IMR-90 (cell line): ENCODE measurements around the gene PRAF2. TPM values are rescaled to one million over a fixed set of nuclear protein-coding genes. Genes with fewer than 3 reads are reported as not detected.
A peak's percentile ranks its signal among the peaks of the same experiment; 100 is the strongest.

ENCODE experiments used
- ATAC-seq: fragments of 200-7000 bp; cut with Tn5 transposase; 2 replicates; pipeline ENCODE4 v1.9.1; 2020; ENCODE audit warnings: low read depth, mild to moderate bottlenecking, moderate library complexity
- Bru-seq: library from RNA; stranded (reverse); fragments of 400-500 nt; gene quantifications from one replicate; lab custom pipeline; 2021; lab: Mats Ljungman, UMichigan
- BruChase-seq, 2 experiments: library from RNA; stranded (reverse); fragments of 400-500 nt; gene quantifications; one replicate each; lab custom pipeline; 2021; lab: Mats Ljungman, UMichigan
- BruUV-seq: library from RNA; stranded (reverse); fragments of 400-500 nt; replicated peaks from 2 replicates; lab custom pipeline; 2021; lab: Mats Ljungman, UMichigan
- CTCF ChIA-PET: fragments of 300-600 bp; formaldehyde crosslinking; extraction: SDS; loops from one replicate; lab custom pipeline; 2021; ENCODE audit warnings: antibody characterized with exemption; lab: Yijun Ruan, JAX
- POLR2A ChIA-PET: fragments of 300-600 bp; sonication (Branson Sonifier 250); formaldehyde crosslinking; loops from one replicate; lab custom pipeline; 2022; ENCODE audit warnings: antibody characterized with exemption; ENCODE audit not compliant: unreplicated experiment; lab: Charles Lee
- DNase-seq: peaks from one replicate; pipeline ENCODE4 v3.0.0; 2013
- H2AFZ ChIP-seq: replicated peaks from 2 replicates; pipeline ENCODE3; 2013; ENCODE audit warnings: low read length, mild to moderate bottlenecking; ENCODE audit not compliant: poor library complexity
- H2AK5ac ChIP-seq: 2 replicates; pipeline ENCODE4 v1.6.1; 2013; ENCODE audit warnings: low read depth, low read length, inconsistent platforms
- H2AK9ac ChIP-seq: replicated peaks from 2 replicates; pipeline ENCODE3; 2013; ENCODE audit warnings: mild to moderate bottlenecking, low read depth, low read length, moderate library complexity; ENCODE audit not compliant: poor library complexity
- H2BK120ac ChIP-seq: 2 replicates; pipeline ENCODE4 v1.6.1; 2013; ENCODE audit warnings: low read depth, low read length, inconsistent platforms
- H2BK15ac ChIP-seq: 3 replicates; pipeline ENCODE4 v1.6.1; 2013; ENCODE audit warnings: low read depth, low read length, inconsistent platforms
- H2BK20ac ChIP-seq: 2 replicates; pipeline ENCODE4 v1.6.1; 2013; ENCODE audit warnings: low read depth, mild to moderate bottlenecking, inconsistent platforms, low read length, moderate library complexity
- H2BK5ac ChIP-seq: 2 replicates; pipeline ENCODE4 v1.6.1; 2013; ENCODE audit warnings: mild to moderate bottlenecking, low read depth, low read length, inconsistent platforms; ENCODE audit not compliant: poor library complexity, severe bottlenecking
- H3K14ac ChIP-seq: replicated peaks from 2 replicates; pipeline ENCODE4 v1.6.1; 2013; ENCODE audit warnings: low read depth, low read length, inconsistent platforms
- H3K18ac ChIP-seq: 2 replicates; pipeline ENCODE4 v1.6.1; 2013; ENCODE audit warnings: low read depth, low read length, control low read depth
- H3K23ac ChIP-seq: 2 replicates; pipeline ENCODE4 v1.6.1; 2013; ENCODE audit warnings: low read depth, low read length, inconsistent platforms
- H3K27ac ChIP-seq: 2 replicates; pipeline ENCODE4 v1.5.1; 2013; ENCODE audit warnings: mild to moderate bottlenecking, control low read depth, low read length; ENCODE audit not compliant: insufficient read depth
- H3K27me3 ChIP-seq: 2 replicates; pipeline ENCODE4 v1.6.1; 2013; ENCODE audit warnings: low read length; ENCODE audit not compliant: control insufficient read depth, insufficient read depth
- H3K36me3 ChIP-seq: 2 replicates; pipeline ENCODE4 v1.6.1; 2013; ENCODE audit warnings: low read length, mixed read lengths; ENCODE audit not compliant: control insufficient read depth, insufficient read depth
- H3K4ac ChIP-seq: 2 replicates; pipeline ENCODE4 v1.6.1; 2013; ENCODE audit warnings: low read depth, low read length, inconsistent platforms
- H3K4me1 ChIP-seq: 2 replicates; pipeline ENCODE4 v1.6.1; 2013; ENCODE audit warnings: low read length, mixed read lengths; ENCODE audit not compliant: control insufficient read depth, insufficient read depth
- H3K4me2 ChIP-seq: 2 replicates; pipeline ENCODE4 v1.6.1; 2013; ENCODE audit warnings: low read depth, mild to moderate bottlenecking, control low read depth, low read length, moderate library complexity
- H3K4me3 ChIP-seq: 2 replicates; pipeline ENCODE4 v1.5.1; 2013; ENCODE audit warnings: low read depth, mild to moderate bottlenecking, control low read depth, low read length, moderate library complexity; ENCODE audit not compliant: insufficient read depth
- H3K56ac ChIP-seq: 2 replicates; pipeline ENCODE4 v1.6.1; 2013; ENCODE audit warnings: low read length, inconsistent platforms; ENCODE audit not compliant: insufficient read depth; ENCODE audit errors: extremely low read depth
- H3K79me1 ChIP-seq, 2 experiments: 2 replicates each; pipeline ENCODE4 v1.6.1; 2013; ENCODE audit warnings: low read length in 2 of 2, inconsistent platforms in 1 of 2, low read depth in 1 of 2
- H3K9ac ChIP-seq: 2 replicates; pipeline ENCODE4 v1.6.1; 2013; ENCODE audit warnings: low read depth, low read length, control low read depth
- H3K9me1 ChIP-seq: 2 replicates; pipeline ENCODE4 v1.6.1; 2013; ENCODE audit warnings: low read length, inconsistent platforms; ENCODE audit not compliant: insufficient read depth
- H3K9me3 ChIP-seq: 2 replicates; pipeline ENCODE4 v1.6.1; 2013; ENCODE audit warnings: low read length; ENCODE audit not compliant: control insufficient read depth, insufficient read depth
- H4K20me1 ChIP-seq: 2 replicates; pipeline ENCODE4 v1.6.1; 2013; ENCODE audit warnings: low read length, inconsistent platforms; ENCODE audit not compliant: insufficient read depth
- H4K5ac ChIP-seq: 2 replicates; pipeline ENCODE4 v1.6.1; 2013; ENCODE audit warnings: mild to moderate bottlenecking, low read depth, low read length, control low read depth
- H4K8ac ChIP-seq, 2 experiments: 2 replicates each; pipeline ENCODE4 v1.6.1; 2013; ENCODE audit warnings: low read depth in 2 of 2, low read length in 2 of 2, control low read depth in 1 of 2, inconsistent platforms in 1 of 2
- H4K91ac ChIP-seq: 2 replicates; pipeline ENCODE4 v1.6.1; 2013; ENCODE audit warnings: low read depth, low read length, inconsistent platforms; ENCODE audit not compliant: insufficient read depth
- BHLHE40 ChIP-seq: fragments of 150-350 bp; IDR thresholded peaks from 2 replicates; pipeline ENCODE4 v1.6.1; 2016; ENCODE audit warnings: mild to moderate bottlenecking, low read depth, low read length
- CEBPB ChIP-seq: IDR thresholded peaks from 2 replicates; pipeline ENCODE4 v1.6.1; 2012; ENCODE audit warnings: low read depth, low read length, improper control_type of control experiment
- MAZ ChIP-seq: IDR thresholded peaks from 2 replicates; pipeline ENCODE4 v1.6.1; 2012; ENCODE audit warnings: low read depth, mild to moderate bottlenecking, low read length, improper control_type of control experiment, moderate library complexity, borderline replicate concordance
- MXI1 ChIP-seq: IDR thresholded peaks from 2 replicates; pipeline ENCODE4 v1.6.1; 2012; ENCODE audit warnings: low read depth, mild to moderate bottlenecking, low read length, moderate library complexity, borderline replicate concordance
- POLR2A ChIP-seq: IDR thresholded peaks from 2 replicates; pipeline ENCODE4 v1.6.1; 2012; ENCODE audit warnings: mild to moderate bottlenecking, low read depth, low read length
- RCOR1 ChIP-seq: IDR thresholded peaks from 2 replicates; pipeline ENCODE4 v1.6.1; 2012; ENCODE audit warnings: mild to moderate bottlenecking, low read length, improper control_type of control experiment; ENCODE audit not compliant: insufficient replicate concordance
- USF2 ChIP-seq: fragments of 150-350 bp; IDR thresholded peaks from 2 replicates; pipeline ENCODE4 v1.6.1; 2017; ENCODE audit warnings: mild to moderate bottlenecking, antibody characterized with exemption, low read length, low read depth
- WGBS, 2 experiments: methylation state at CpG; one replicate each; pipeline versions ENCODE4 v1.1.5 to v1.1.7; 2013; ENCODE audit warnings: missing lambda C conversion rate in 2 of 2; ENCODE audit not compliant: insufficient read length in 1 of 2; ENCODE audit errors: extremely low coverage in 2 of 2; 5-methylcytosine and 5-hydroxymethylcytosine counted together
- dilution Hi-C: fragments of 300-500 bp; cut with HindIII; formaldehyde crosslinking; loops from one replicate; pipeline ENCODE4 v1.14.3; 2018; ENCODE audit warnings: low sequenced_read_pairs; ENCODE audit not compliant: unreplicated experiment
- in situ Hi-C: fragments of 300-500 bp; cut with MboI; formaldehyde crosslinking; loops from 3 replicates; pipeline ENCODE4 v1.14.3; 2019; ENCODE audit warnings: low sequenced_read_pairs, inconsistent platforms, mixed read lengths
- intact Hi-C: fragments of 100-400 bp; cut with micrococcal nuclease; formaldehyde crosslinking; loops from 2 replicates; pipeline ENCODE4 v1.10.0; 2022
- long read RNA-seq: library from polyadenylated mRNA; unstranded; transcript quantifications from one replicate; pipeline ENCODE4 v2.0.0, GENCODE V29; 2021; ENCODE audit not compliant: unreplicated experiment
- polyA plus RNA-seq, 3 experiments: library from polyadenylated mRNA; depleted of rRNA; stranded (reverse); fragments of >200 nt; gene quantifications; 2 replicates each; pipeline ENCODE4 v1.2.3, GENCODE V29; 2012; ENCODE audit warnings: low replicate concordance in 1 of 3
- total RNA-seq: library from RNA; depleted of rRNA; stranded (reverse); fragments of >200 nt; gene quantifications from 2 replicates; pipeline ENCODE4 v1.2.3, GENCODE V29; 2012; rRNA removed

The PRAF2 gene
- 3.8 and 5.0 TPM in 2 replicates for total RNA-seq
- polyA plus RNA-seq (2012; rRNA removed): 65.5 and 71.1 TPM in 2 replicates
- 78.8 and 141 TPM in 2 replicates for polyA plus RNA-seq (2012; cell fraction: cytosol; rRNA removed)
- polyA plus RNA-seq (2012; cell fraction: nucleus; rRNA removed; ENCODE audit: low replicate concordance): 28.6 and 59.4 TPM in 2 replicates
- percentile 82 among the genes with signal in this experiment for Bru-seq, nascent RNA
- percentile 90 among the genes with signal in this experiment for BruChase-seq, experiment 1, labeled RNA remaining after a 6-hour chase
- BruChase-seq, experiment 2, labeled RNA remaining after a 2-hour chase: percentile 87 among the genes with signal in this experiment
- long read RNA-seq, transcript PRAF2-202 (3 exons, 1,334 nt): major isoform, 26 of 33 reads
- long read RNA-seq, partial matches to known transcripts: 7 of 33 reads
- long read RNA-seq, other reads (novel, unspliced or antisense): 0 of 33 reads

GRCh38 chrX:49073601-49074575, at the start of gene PRAF2:
Gene PRAF2 (minus strand): TSS chrX:49074002. CDS start chrX:49073987, 15 bp downstream.
- H2BK15ac ChIP-seq: no peak within 1 kb of the TSS
- H3K4ac ChIP-seq: peak within 1 kb of the TSS; percentile 90
- H3K23ac ChIP-seq: peak within 1 kb of the TSS; percentile 80
- no peaks in the 10 kb centered on the region for H4K20me1 ChIP-seq
- dilution Hi-C loops (no loop called here), intact Hi-C loops (loop anchor here (1.0 to 10.0 kb wide), 2 partner anchors 31 to 91 kb away; partner anchors contain the start of genes MAGIX and TFE3), in situ Hi-C loops (loop anchor here (25.0 kb wide), 1 partner anchor 112 kb away; the partner anchor contains the start of genes KCND1 and OTUD5)
- peak within 1 kb of the TSS; percentile 98 for H2AK9ac ChIP-seq
- TF ChIP-seq MAZ (peak; percentile 60; the same call in 1 of the 2 replicates), USF2 (peak; percentile 92), BHLHE40 (peak; percentile 81), MXI1 (no peak; the same call in 1 of the 2 replicates), RCOR1 (no peak), CEBPB (peak; percentile 87), POLR2A (peak; percentile 75; the same call in 1 of the 2 replicates)
- H3K9me1 ChIP-seq: 0 out of 2 replicates have a peak, but pooled peaks cover 5% of the 10 kb centered on the region
- H3K79me1 ChIP-seq: peaks cover 3 to 33% of the 10 kb centered on the region in 2 experiments; a peak in 3 of 4 replicates
- peak within 1 kb of the TSS; percentile 73 for H3K9ac ChIP-seq
- H2BK5ac ChIP-seq: peak within 1 kb of the TSS; percentile 87
- H3K27me3 ChIP-seq: no peaks in the 10 kb centered on the region
- ChIA-PET POLR2A (interaction anchor here (0.6 kb wide), 1 partner anchor 21 kb away, joined by 3 read pairs; no protein-coding TSS in a partner anchor), CTCF (no interaction called here)
- H2BK120ac ChIP-seq: no peak within 1 kb of the TSS; the same call in 1 of the 2 replicates
- no peaks in the 10 kb centered on the region for H3K9me3 ChIP-seq
- peak within 1 kb of the TSS; percentile 80 to 91 for H4K8ac ChIP-seq
- peak within 1 kb of the TSS; percentile 58 for H4K91ac ChIP-seq
- peak within 1 kb of the TSS; percentile 82 for H3K14ac ChIP-seq
- peaks cover 16% of the 10 kb centered on the region for H3K36me3 ChIP-seq
- peak within 1 kb of the TSS; percentile 77 for H3K27ac ChIP-seq
- H3K18ac ChIP-seq: no peak within 1 kb of the TSS
- H3K4me1 ChIP-seq: peaks cover under 1% of the 10 kb centered on the region; the same call in 1 of the 2 replicates
- peak within 1 kb of the TSS; percentile 91 for H2AK5ac ChIP-seq
- 29% methylated on average over 5 of the region's 61 CpGs; no CpG with 5 or more reads in 1 of the 2 experiments for WGBS, 2 experiments
- H2BK20ac ChIP-seq: no peak within 1 kb of the TSS
- peak within 1 kb of the TSS; percentile 92 for H3K4me2 ChIP-seq
- H2AFZ ChIP-seq: peak within 1 kb of the TSS; percentile 94
- ATAC-seq (peak; percentile 89), DNase-seq (peak; percentile 89)
- peak within 1 kb of the TSS; percentile 85 for H3K4me3 ChIP-seq
- H3K56ac ChIP-seq: peak within 1 kb of the TSS; percentile 56
- no TSS peak for BruUV-seq
- peak within 1 kb of the TSS; percentile 62 for H4K5ac ChIP-seq
